ENCODE data around the gene PPP1R37. TPM values are rescaled to one million over a fixed set of nuclear protein-coding genes. Genes with fewer than 3 reads are reported as not detected.

PPP1R37 gene
- total RNA-seq, 1 donor from 2014 or later = 36.5 TPM

DNA sequence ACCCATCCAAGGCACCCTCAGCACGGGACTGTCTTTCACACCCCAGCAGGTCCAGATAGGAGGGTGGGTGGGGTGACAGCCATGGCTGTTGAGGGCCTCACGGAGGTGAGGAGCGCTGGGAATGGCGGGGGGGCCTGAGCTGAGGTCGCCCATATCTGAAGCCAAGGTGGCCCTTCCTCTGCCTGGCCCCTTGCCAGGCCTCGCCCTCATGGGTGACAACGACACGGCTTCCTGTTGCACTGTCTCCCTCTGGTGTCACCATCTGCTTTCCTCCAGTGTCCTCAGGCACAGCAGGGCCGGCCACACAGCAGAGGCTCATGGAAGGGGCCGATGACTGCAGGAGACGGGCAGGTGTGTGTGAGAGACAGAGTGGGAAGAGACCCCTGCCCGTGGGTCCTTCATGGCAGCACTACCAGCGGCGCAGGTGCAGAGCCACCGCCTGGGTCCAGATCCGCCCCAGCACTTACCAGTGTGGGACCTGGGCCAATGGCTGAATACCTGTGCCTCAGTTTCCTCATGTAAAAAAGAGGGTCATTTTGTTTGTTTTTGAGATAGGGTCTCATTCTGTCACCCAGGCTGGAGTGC is 75.9 kb downstream of the PPP1R37 start:
- Histone ChIP-seq H3K27me3 (ENCODE audit: control insufficient read depth, insufficient read depth, low read length) (no peaks in the 10 kb centered on the region), H3K4me3 (ENCODE audit: low read depth, low read length) (no peak overlapping the region), H3K36me3 (ENCODE audit: control insufficient read depth, insufficient read depth, low read length) (no peaks in the 10 kb centered on the region)
- TF ChIP-seq, protein P1, sequence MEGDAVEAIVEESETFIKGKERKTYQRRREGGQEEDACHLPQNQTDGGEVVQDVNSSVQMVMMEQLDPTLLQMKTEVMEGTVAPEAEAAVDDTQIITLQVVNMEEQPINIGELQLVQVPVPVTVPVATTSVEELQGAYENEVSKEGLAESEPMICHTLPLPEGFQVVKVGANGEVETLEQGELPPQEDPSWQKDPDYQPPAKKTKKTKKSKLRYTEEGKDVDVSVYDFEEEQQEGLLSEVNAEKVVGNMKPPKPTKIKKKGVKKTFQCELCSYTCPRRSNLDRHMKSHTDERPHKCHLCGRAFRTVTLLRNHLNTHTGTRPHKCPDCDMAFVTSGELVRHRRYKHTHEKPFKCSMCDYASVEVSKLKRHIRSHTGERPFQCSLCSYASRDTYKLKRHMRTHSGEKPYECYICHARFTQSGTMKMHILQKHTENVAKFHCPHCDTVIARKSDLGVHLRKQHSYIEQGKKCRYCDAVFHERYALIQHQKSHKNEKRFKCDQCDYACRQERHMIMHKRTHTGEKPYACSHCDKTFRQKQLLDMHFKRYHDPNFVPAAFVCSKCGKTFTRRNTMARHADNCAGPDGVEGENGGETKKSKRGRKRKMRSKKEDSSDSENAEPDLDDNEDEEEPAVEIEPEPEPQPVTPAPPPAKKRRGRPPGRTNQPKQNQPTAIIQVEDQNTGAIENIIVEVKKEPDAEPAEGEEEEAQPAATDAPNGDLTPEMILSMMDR (IDR thresholded peaks at IDR 0.05; ENCODE audit: insufficient read depth, low read length, poor library complexity, severe bottlenecking) = no peak
- DNase-seq (ENCODE audit: low read depth) = no peak

DNA sequence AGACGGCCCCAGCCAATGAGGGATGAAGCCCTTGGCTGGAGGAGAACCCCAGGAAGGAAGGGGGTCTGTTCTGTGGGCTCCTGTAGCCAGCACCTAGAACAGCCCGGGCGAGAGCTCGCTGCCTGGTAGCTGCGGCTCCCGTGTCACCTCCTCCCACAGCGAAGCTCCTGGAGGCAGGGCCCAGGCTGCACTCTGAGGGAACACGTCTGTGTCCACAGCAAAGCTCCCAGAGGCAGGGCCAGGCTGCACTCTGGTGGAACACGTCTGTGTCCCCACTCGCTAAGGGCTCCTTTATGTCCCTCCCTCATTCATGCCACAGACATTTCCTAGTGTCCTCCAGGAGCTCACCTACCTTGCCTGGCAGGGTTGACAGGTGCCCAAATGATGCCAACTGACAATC is 76.6 kb downstream of the PPP1R37 start:
- DNase-seq (ENCODE audit: low read depth) = no peak
- H3K36me3 ChIP-seq (ENCODE audit: control insufficient read depth, insufficient read depth, low read length) = no peaks in the 10 kb centered on the region
- no peaks in the 10 kb centered on the region for H3K27me3 ChIP-seq (ENCODE audit: control insufficient read depth, insufficient read depth, low read length)
- TF ChIP-seq, protein P1 (IDR thresholded peaks at IDR 0.05; ENCODE audit: insufficient read depth, low read length, poor library complexity, severe bottlenecking) = no peak
- no peak overlapping the region for H3K4me3 ChIP-seq (ENCODE audit: low read depth, low read length)

- no peak overlapping the region for H3K4me3 ChIP-seq (ENCODE audit: low read depth, low read length)
- no peak for DNase-seq (ENCODE audit: low read depth)
- TF ChIP-seq, protein P1 (IDR thresholded peaks at IDR 0.05; ENCODE audit: insufficient read depth, low read length, poor library complexity, severe bottlenecking) = no peak
Observed at GRCh38 chr19:45170146-45171106, 77.4 kb downstream of the PPP1R37 start.

GRCh38 chr19:45171211-45171623 is 78.2 kb downstream of the PPP1R37 start:
- H3K4me3 ChIP-seq (ENCODE audit: low read depth, low read length) = no peak overlapping the region
- DNase-seq (ENCODE audit: low read depth) = no peak
- no peaks in the 10 kb centered on the region for H3K27me3 ChIP-seq (ENCODE audit: control insufficient read depth, insufficient read depth, low read length)
- TF ChIP-seq, protein P1 (IDR thresholded peaks at IDR 0.05; ENCODE audit: insufficient read depth, low read length, poor library complexity, severe bottlenecking) = no peak
- no peaks in the 10 kb centered on the region for H3K36me3 ChIP-seq (ENCODE audit: control insufficient read depth, insufficient read depth, low read length)

More at GRCh38 chr19:45170146-45171106, 77.4 kb downstream of the PPP1R37 start:
- no peaks in the 10 kb centered on the region for H3K36me3 ChIP-seq (ENCODE audit: control insufficient read depth, insufficient read depth, low read length)
- H3K27me3 ChIP-seq (ENCODE audit: control insufficient read depth, insufficient read depth, low read length) = no peaks in the 10 kb centered on the region

DNA sequence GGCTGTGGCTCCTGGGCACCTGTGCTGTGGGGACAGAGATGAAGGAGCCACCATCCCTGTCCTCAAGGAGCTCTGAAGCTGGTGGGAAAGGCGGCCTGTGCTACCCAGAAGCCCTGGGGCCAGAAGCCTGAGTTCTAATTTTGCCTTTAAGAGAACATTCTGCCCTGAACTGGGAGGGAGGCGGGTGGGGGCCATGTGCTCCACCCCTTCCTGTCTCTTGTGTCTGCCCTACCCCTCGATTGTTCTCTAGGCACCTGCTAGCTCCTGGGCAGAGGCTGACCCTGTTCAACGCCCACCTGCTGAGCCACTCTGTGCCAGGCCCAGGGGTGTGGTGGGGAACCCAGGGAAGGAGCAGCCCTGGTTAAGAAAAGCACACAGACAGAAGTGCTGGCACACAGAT is 79.2 kb downstream of the PPP1R37 start:
- DNase-seq (ENCODE audit: low read depth) = no peak
- Histone ChIP-seq H3K4me3 (ENCODE audit: low read depth, low read length) (no peak overlapping the region), H3K36me3 (ENCODE audit: control insufficient read depth, insufficient read depth, low read length) (no peaks in the 10 kb centered on the region), H3K27me3 (ENCODE audit: control insufficient read depth, insufficient read depth, low read length) (no peaks in the 10 kb centered on the region)
- TF ChIP-seq, protein P1 (IDR thresholded peaks at IDR 0.05; ENCODE audit: insufficient read depth, low read length, poor library complexity, severe bottlenecking) = no peak
